HepG2 (cell line): Measurements from ENCODE around the gene DDX1. TPM values are rescaled to one million over a fixed set of nuclear protein-coding genes. Genes with fewer than 3 reads are reported as not detected.

Experiments used
- KDM3A ChIP-seq: IDR thresholded peaks from 2 replicates; pipeline ENCODE4 v1.6.1; 2018; ENCODE audit warnings: low read depth, missing compliant biosample characterization
- MAFF ChIP-seq: IDR thresholded peaks from 2 replicates; pipeline ENCODE4 v1.6.1; 2011; ENCODE audit warnings: low read depth, low read length, improper control_type of control experiment
- RBM22 ChIP-seq: fragments of 200-400 bp; formaldehyde crosslinking; optimal IDR thresholded peaks from 2 replicates; pipeline ENCODE3; 2017; ENCODE audit warnings: mild to moderate bottlenecking, low read length, moderate library complexity
- RFX5 ChIP-seq: IDR thresholded peaks from 2 replicates; pipeline ENCODE4 v1.6.1; 2011; ENCODE audit warnings: low read depth, low read length, improper control_type of control experiment
- TCF7L2 ChIP-seq: IDR thresholded peaks from 2 replicates; pipeline ENCODE4 v1.6.1; 2011; ENCODE audit warnings: mild to moderate bottlenecking, low read depth, low read length, moderate library complexity
- ZEB1 ChIP-seq: IDR thresholded peaks from 2 replicates; pipeline ENCODE4 v1.6.1; 2012; ENCODE audit warnings: mild to moderate bottlenecking, low read depth, inconsistent platforms; ENCODE audit not compliant: insufficient replicate concordance
- ZMAT3 ChIP-seq: sonication (generic); formaldehyde crosslinking; conservative IDR thresholded peaks from 2 replicates; pipeline ENCODE4 v1.7.0; 2021; ENCODE audit warnings: missing genetic modification reagents
- ZMYM2 ChIP-seq: sonication (generic); formaldehyde crosslinking; IDR thresholded peaks from 2 replicates; pipeline ENCODE4 v1.8.0; 2022; ENCODE audit warnings: mild to moderate bottlenecking, missing genetic modification reagents
- ZNF12 ChIP-seq: sonication (generic); formaldehyde crosslinking; IDR thresholded peaks from 2 replicates; pipeline ENCODE4 v1.5.0; 2020; ENCODE audit warnings: missing genetic modification reagents
- ZNF138 ChIP-seq: sonication (generic); formaldehyde crosslinking; IDR thresholded peaks from 2 replicates; pipeline ENCODE4 v1.5.0; 2020; ENCODE audit warnings: mild to moderate bottlenecking, low read depth, missing genetic modification reagents
- ZNF292 ChIP-seq: sonication (generic); formaldehyde crosslinking; IDR thresholded peaks from 2 replicates; pipeline ENCODE4 v1.8.1; 2022; ENCODE audit warnings: mild to moderate bottlenecking, low read depth, missing genetic modification reagents, borderline replicate concordance
- ZNF335 ChIP-seq: sonication (generic); formaldehyde crosslinking; IDR thresholded peaks from 2 replicates; pipeline ENCODE4 v1.4.0; 2020; ENCODE audit warnings: missing genetic modification reagents
- ZNF501 ChIP-seq: sonication (generic); formaldehyde crosslinking; IDR thresholded peaks from 2 replicates; pipeline ENCODE4 v1.5.1; 2020; ENCODE audit warnings: mild to moderate bottlenecking, moderate library complexity, missing genetic modification reagents
- ZNF510 ChIP-seq: sonication (generic); formaldehyde crosslinking; IDR thresholded peaks from 2 replicates; pipeline ENCODE4 v1.4.0; 2020; ENCODE audit warnings: low read depth, mild to moderate bottlenecking, missing genetic modification reagents
- ZNF674 ChIP-seq: sonication (generic); formaldehyde crosslinking; IDR thresholded peaks from 2 replicates; pipeline ENCODE4 v1.5.0; 2020; ENCODE audit warnings: low read depth, mild to moderate bottlenecking, missing genetic modification reagents
- polyA plus RNA-seq, 8 experiments: library from polyadenylated mRNA; depleted of rRNA in 3 of 8; stranded (reverse) in 7 of 8; unstranded in 1 of 8; fragments of >200 nt; fragmentation: Illumina TruSeq in 4 of 8; extraction: Trizol in 4 of 8; gene quantifications; 2 replicates each; pipeline versions ENCODE4 v1.2.1 to v1.2.3, GENCODE V29; 2011 to 2016; ENCODE audit warnings: low read depth in 4 of 8, missing spikeins in 1 of 8, mixed read lengths in 1 of 8; ENCODE audit not compliant: insufficient read depth in 1 of 8
- total RNA-seq, 5 experiments: library from RNA; depleted of rRNA; stranded (reverse); fragments of >200 nt; fragmentation: Illumina TruSeq; extraction: Trizol; gene quantifications; 2 replicates each; pipeline ENCODE4 v1.2.3, GENCODE V29; 2016; ENCODE audit warnings: low read depth in 1 of 5
- TF ChIP-seq, protein P1 (sequence below): IDR thresholded peaks from 2 replicates; pipeline ENCODE4 v1.6.1; 2016; ENCODE audit warnings: mild to moderate bottlenecking, missing biosample characterization, missing genetic modification reagents
- TF ChIP-seq, protein P2 (sequence below): sonication (generic); formaldehyde crosslinking; IDR thresholded peaks from 2 replicates; pipeline ENCODE4 v1.8.1; 2023; ENCODE audit warnings: mild to moderate bottlenecking, missing genetic modification reagents
- TF ChIP-seq, protein P3 (sequence below): IDR thresholded peaks from 2 replicates; pipeline ENCODE4 v1.6.1; 2016; ENCODE audit warnings: missing genetic modification reagents, missing compliant biosample characterization
- TF ChIP-seq, protein P4 (sequence below): sonication (generic); formaldehyde crosslinking; IDR thresholded peaks from 2 replicates; pipeline ENCODE4 v1.9.0; 2021; ENCODE audit warnings: mild to moderate bottlenecking, missing genetic modification reagents
- TF ChIP-seq, protein P5 (sequence below): sonication (generic); formaldehyde crosslinking; IDR thresholded peaks from 2 replicates; pipeline ENCODE4 v1.4.0; 2020; ENCODE audit warnings: missing genetic modification reagents, mild to moderate bottlenecking, borderline replicate concordance

The DDX1 gene
- total and polyA plus RNA-seq, 2 of the 13 experiments (the other 11 are each of a cell fraction or from before 2014, with no cell fraction given), result 81.6 to 130 TPM

DNA sequence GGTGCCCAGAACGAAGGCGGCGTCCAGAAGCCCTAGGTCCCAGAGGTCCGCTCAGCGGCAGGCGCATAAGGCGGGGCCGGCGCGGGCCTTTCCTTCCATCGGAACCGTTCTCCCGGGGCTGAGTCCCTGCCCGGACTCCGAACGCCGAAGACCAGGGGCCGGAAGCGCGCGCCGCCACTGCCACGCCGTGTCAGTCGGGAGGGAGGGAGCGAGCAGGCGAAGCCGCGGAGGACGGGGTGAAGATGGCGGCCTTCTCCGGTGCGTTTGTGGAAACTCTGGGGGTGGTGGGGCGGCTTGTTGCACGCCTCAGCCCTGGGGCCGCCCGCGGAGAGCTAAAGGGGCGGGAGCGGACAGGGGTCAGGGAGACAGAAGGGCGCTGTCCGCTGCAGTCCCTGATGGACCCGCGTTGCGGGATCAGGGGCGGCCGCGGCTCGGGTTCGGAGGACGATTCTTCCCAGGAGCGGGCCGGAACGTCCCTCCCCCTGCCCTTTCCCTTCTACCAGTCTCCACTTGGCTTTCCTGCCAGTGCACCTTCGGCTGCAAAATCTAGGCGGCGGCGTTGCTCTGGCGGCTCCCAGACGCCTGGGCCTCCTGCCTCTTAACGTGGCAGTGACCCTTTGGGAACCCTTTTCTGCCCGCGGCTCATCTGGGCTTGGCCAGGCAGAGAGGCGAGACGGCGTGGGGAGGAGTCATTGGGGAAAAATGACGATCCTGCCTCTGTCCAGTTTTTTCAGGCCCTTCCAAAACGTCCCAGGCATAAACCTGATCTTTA, at the start of gene DDX1 (continued):
- TF ChIP-seq ZMAT3, result peak; percentile 97
- TF ChIP-seq, protein P1, sequence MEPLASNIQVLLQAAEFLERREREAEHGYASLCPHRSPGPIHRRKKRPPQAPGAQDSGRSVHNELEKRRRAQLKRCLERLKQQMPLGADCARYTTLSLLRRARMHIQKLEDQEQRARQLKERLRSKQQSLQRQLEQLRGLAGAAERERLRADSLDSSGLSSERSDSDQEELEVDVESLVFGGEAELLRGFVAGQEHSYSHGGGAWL (CRISPR knock-in tag), result peak; percentile 96
- TF ChIP-seq ZNF501 (CRISPR knock-in tag), result peak; percentile 100
- TF ChIP-seq ZNF674, result no peak
- peak; percentile 95 for TF ChIP-seq ZNF292 (CRISPR knock-in tag)
- TF ChIP-seq, protein P2, sequence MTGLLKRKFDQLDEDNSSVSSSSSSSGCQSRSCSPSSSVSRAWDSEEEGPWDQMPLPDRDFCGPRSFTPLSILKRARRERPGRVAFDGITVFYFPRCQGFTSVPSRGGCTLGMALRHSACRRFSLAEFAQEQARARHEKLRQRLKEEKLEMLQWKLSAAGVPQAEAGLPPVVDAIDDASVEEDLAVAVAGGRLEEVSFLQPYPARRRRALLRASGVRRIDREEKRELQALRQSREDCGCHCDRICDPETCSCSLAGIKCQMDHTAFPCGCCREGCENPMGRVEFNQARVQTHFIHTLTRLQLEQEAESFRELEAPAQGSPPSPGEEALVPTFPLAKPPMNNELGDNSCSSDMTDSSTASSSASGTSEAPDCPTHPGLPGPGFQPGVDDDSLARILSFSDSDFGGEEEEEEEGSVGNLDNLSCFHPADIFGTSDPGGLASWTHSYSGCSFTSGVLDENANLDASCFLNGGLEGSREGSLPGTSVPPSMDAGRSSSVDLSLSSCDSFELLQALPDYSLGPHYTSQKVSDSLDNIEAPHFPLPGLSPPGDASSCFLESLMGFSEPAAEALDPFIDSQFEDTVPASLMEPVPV, result peak; percentile 98
- TF ChIP-seq ZNF138, result peak; percentile 98
- TF ChIP-seq, protein P3, sequence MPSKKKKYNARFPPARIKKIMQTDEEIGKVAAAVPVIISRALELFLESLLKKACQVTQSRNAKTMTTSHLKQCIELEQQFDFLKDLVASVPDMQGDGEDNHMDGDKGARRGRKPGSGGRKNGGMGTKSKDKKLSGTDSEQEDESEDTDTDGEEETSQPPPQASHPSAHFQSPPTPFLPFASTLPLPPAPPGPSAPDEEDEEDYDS, result peak; percentile 89
- peak; percentile 57; the same call in 1 of the 2 replicates for TF ChIP-seq RFX5
- TF ChIP-seq, protein P4, sequence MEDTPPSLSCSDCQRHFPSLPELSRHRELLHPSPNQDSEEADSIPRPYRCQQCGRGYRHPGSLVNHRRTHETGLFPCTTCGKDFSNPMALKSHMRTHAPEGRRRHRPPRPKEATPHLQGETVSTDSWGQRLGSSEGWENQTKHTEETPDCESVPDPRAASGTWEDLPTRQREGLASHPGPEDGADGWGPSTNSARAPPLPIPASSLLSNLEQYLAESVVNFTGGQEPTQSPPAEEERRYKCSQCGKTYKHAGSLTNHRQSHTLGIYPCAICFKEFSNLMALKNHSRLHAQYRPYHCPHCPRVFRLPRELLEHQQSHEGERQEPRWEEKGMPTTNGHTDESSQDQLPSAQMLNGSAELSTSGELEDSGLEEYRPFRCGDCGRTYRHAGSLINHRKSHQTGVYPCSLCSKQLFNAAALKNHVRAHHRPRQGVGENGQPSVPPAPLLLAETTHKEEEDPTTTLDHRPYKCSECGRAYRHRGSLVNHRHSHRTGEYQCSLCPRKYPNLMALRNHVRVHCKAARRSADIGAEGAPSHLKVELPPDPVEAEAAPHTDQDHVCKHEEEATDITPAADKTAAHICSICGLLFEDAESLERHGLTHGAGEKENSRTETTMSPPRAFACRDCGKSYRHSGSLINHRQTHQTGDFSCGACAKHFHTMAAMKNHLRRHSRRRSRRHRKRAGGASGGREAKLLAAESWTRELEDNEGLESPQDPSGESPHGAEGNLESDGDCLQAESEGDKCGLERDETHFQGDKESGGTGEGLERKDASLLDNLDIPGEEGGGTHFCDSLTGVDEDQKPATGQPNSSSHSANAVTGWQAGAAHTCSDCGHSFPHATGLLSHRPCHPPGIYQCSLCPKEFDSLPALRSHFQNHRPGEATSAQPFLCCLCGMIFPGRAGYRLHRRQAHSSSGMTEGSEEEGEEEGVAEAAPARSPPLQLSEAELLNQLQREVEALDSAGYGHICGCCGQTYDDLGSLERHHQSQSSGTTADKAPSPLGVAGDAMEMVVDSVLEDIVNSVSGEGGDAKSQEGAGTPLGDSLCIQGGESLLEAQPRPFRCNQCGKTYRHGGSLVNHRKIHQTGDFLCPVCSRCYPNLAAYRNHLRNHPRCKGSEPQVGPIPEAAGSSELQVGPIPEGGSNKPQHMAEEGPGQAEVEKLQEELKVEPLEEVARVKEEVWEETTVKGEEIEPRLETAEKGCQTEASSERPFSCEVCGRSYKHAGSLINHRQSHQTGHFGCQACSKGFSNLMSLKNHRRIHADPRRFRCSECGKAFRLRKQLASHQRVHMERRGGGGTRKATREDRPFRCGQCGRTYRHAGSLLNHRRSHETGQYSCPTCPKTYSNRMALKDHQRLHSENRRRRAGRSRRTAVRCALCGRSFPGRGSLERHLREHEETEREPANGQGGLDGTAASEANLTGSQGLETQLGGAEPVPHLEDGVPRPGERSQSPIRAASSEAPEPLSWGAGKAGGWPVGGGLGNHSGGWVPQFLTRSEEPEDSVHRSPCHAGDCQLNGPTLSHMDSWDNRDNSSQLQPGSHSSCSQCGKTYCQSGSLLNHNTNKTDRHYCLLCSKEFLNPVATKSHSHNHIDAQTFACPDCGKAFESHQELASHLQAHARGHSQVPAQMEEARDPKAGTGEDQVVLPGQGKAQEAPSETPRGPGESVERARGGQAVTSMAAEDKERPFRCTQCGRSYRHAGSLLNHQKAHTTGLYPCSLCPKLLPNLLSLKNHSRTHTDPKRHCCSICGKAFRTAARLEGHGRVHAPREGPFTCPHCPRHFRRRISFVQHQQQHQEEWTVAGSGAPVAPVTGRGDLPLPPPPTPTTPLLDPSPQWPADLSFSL (CRISPR knock-in tag), result no peak
- TF ChIP-seq ZNF510 (CRISPR knock-in tag), result peak; percentile 92
- TF ChIP-seq ZNF12 (CRISPR knock-in tag), result peak; percentile 80; the same call in 1 of the 2 replicates
- TF ChIP-seq ZMYM2 (CRISPR knock-in tag), result peak; percentile 89
- no peak for TF ChIP-seq TCF7L2
- no peak for TF ChIP-seq RBM22
- TF ChIP-seq MAFF, result no peak; the same call in 1 of the 2 replicates
- peak; percentile 82 for TF ChIP-seq ZEB1
- peak; percentile 100 for TF ChIP-seq KDM3A (CRISPR knock-in tag)
- TF ChIP-seq ZNF335 (CRISPR knock-in tag), result peak; percentile 95
- TF ChIP-seq, protein P5, sequence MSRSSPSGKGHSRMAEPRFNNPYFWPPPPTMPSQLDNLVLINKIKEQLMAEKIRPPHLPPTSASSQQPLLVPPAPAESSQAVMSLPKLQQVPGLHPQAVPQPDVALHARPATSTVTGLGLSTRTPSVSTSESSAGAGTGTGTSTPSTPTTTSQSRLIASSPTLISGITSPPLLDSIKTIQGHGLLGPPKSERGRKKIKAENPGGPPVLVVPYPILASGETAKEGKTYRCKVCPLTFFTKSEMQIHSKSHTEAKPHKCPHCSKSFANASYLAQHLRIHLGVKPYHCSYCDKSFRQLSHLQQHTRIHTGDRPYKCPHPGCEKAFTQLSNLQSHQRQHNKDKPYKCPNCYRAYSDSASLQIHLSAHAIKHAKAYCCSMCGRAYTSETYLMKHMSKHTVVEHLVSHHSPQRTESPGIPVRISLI (CRISPR knock-in tag), result peak; percentile 68; the same call in 1 of the 2 replicates
